Neural crest cell (in vitro differentiated cells): ENCODE measurements around the gene SBF2. TPM values are rescaled to one million over a fixed set of nuclear protein-coding genes. Genes with fewer than 3 reads are reported as not detected.

ENCODE experiments used
- DNase-seq: peaks from one replicate; pipeline ENCODE4 v3.0.0; 2021; ENCODE audit warnings: low read depth, mixed read lengths, low spot score
- H3K27ac Mint-ChIP-seq: one replicate; pipeline ENCODE4 v1.8.0; 2021; ENCODE audit warnings: mild to moderate bottlenecking, mixed read lengths; ENCODE audit not compliant: unreplicated experiment
- H3K27me3 Mint-ChIP-seq: 2 replicates; pipeline ENCODE4 v1.8.0; 2021; ENCODE audit warnings: low read depth, mild to moderate bottlenecking, mixed read lengths
- H3K36me3 Mint-ChIP-seq: 2 replicates; pipeline ENCODE4 v1.8.0; 2021; ENCODE audit warnings: low read depth, mild to moderate bottlenecking, mixed read lengths
- H3K4me1 Mint-ChIP-seq: 2 replicates; pipeline ENCODE4 v1.8.0; 2021; ENCODE audit warnings: mixed read lengths
- H3K4me3 Mint-ChIP-seq: one replicate; pipeline ENCODE4 v1.8.0; 2021; ENCODE audit warnings: mild to moderate bottlenecking, mixed read lengths
- H3K9me3 Mint-ChIP-seq: 2 replicates; pipeline ENCODE4 v1.8.0; 2021; ENCODE audit warnings: mixed read lengths
- CTCF ChIP-seq: fragments of 200-600 bp; sonication (generic); conservative IDR thresholded peaks from 2 replicates; pipeline ENCODE4 v1.5.0; 2021; ENCODE audit warnings: antibody characterized with exemption, mild to moderate bottlenecking
- total RNA-seq: library from RNA; stranded (reverse); gene quantifications from 2 replicates; pipeline ENCODE4 v1.2.1, GENCODE V29; 2021

Gene SBF2
- total RNA-seq, 1 donor from 2014 or later, result 30.2 TPM

- H3K27ac Mint-ChIP-seq, result no peak overlapping the region
- H3K36me3 Mint-ChIP-seq, result peaks cover 3% of the 10 kb centered on the region
- H3K4me3 Mint-ChIP-seq, result no peak overlapping the region
- no peak for TF ChIP-seq CTCF
- DNase-seq, result no peak
- no peaks in the 10 kb centered on the region for H3K4me1 Mint-ChIP-seq
- H3K27me3 Mint-ChIP-seq, result no peaks in the 10 kb centered on the region
- no peaks in the 10 kb centered on the region for H3K9me3 Mint-ChIP-seq
These were observed 322.1 kb downstream of the SBF2 start for GRCh38 chr11:9971894-9972293.

GRCh38 chr11:9969068-9969467 lies 325.0 kb downstream of the SBF2 start:
- no peaks in the 10 kb centered on the region for H3K4me1 Mint-ChIP-seq
- peaks cover 4% of the 10 kb centered on the region for H3K36me3 Mint-ChIP-seq
- no peak for TF ChIP-seq CTCF
- no peak overlapping the region for H3K27ac Mint-ChIP-seq
- no peaks in the 10 kb centered on the region for H3K27me3 Mint-ChIP-seq
- no peak overlapping the region for H3K4me3 Mint-ChIP-seq
- no peaks in the 10 kb centered on the region for H3K9me3 Mint-ChIP-seq
- DNase-seq, result no peak

- Mint-ChIP-seq H3K4me3 (no peak overlapping the region), H3K27me3 (no peaks in the 10 kb centered on the region), H3K9me3 (no peaks in the 10 kb centered on the region), H3K27ac (no peak overlapping the region), H3K36me3 (peaks cover 25% of the 10 kb centered on the region), H3K4me1 (no peaks in the 10 kb centered on the region)
- DNase-seq, result no peak
- no peak for TF ChIP-seq CTCF
These were observed 331.3 kb downstream of the SBF2 start for GRCh38 chr11:9962722-9963121.

GRCh38 chr11:9957072-9957471 lies 336.9 kb downstream of the SBF2 start:
- TF ChIP-seq CTCF, result no peak
- Mint-ChIP-seq H3K27me3 (no peaks in the 10 kb centered on the region), H3K9me3 (no peaks in the 10 kb centered on the region), H3K4me3 (no peak overlapping the region), H3K27ac (no peak overlapping the region), H3K36me3 (peaks cover 17% of the 10 kb centered on the region), H3K4me1 (peaks cover 8% of the 10 kb centered on the region)
- no peak for DNase-seq

GRCh38 chr11:9956483-9956882 lies 337.5 kb downstream of the SBF2 start:
- Mint-ChIP-seq H3K36me3 (peaks cover 14% of the 10 kb centered on the region), H3K9me3 (no peaks in the 10 kb centered on the region), H3K4me1 (peaks cover 13% of the 10 kb centered on the region), H3K27ac (no peak overlapping the region), H3K4me3 (no peak overlapping the region), H3K27me3 (no peaks in the 10 kb centered on the region)
- no peak for DNase-seq
- TF ChIP-seq CTCF, result no peak

GRCh38 chr11:9955391-9955790 lies 338.6 kb downstream of the SBF2 start:
- no peak overlapping the region for H3K4me3 Mint-ChIP-seq

More at GRCh38 chr11:9955391-9955790, 338.6 kb downstream of the SBF2 start:
- no peaks in the 10 kb centered on the region for H3K27me3 Mint-ChIP-seq
- H3K36me3 Mint-ChIP-seq, result peaks cover 17% of the 10 kb centered on the region
- no peak for TF ChIP-seq CTCF
- no peak for DNase-seq
- no peak overlapping the region for H3K27ac Mint-ChIP-seq
- no peaks in the 10 kb centered on the region for H3K9me3 Mint-ChIP-seq
- peaks cover 21% of the 10 kb centered on the region for H3K4me1 Mint-ChIP-seq
